ENCODE measurements around the gene RAB22A.

DNA sequence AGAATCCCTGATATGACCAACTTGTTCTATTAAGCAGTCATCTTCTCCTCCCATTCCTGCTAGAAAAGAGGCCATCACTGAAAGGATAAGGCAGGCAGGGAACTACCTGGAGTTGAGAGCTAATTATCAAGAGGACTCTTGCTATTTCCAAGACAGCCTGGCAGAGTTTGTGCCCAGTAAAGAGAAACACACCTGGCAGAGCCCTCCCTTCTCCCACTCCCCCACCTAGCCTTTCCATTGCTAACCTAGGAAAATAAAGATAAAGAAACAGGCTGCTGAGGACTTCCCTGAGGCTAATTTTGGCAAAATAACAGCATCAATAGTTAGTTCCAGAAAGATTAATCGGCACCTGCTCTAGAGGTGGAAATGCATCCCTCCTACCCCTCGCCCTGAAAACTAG is 20.4 kb upstream of the RAB22A start:
- TF ChIP-seq EP300 (IDR thresholded peaks at IDR 0.05): no peak
- TF ChIP-seq POLR2A (IDR thresholded peaks at IDR 0.05): no peak

Data from tibial nerve (tissue), 3 donors.